A673 (cell line): ENCODE data around the gene TIGD6.

Experiments used
- CTCF ChIP-seq: fragments of 300-800, 200-600 bp; sonication (generic); conservative IDR thresholded peaks from 2 replicates; pipeline ENCODE4 v1.5.1; 2017; ENCODE audit warnings: low read depth, mild to moderate bottlenecking, antibody characterized with exemption, low read length, moderate library complexity, mixed read lengths
- EZH2 ChIP-seq: fragments of 200-600 bp; sonication (generic); IDR thresholded peaks from 2 replicates; pipeline ENCODE4 v1.6.1; 2017; ENCODE audit warnings: borderline replicate concordance, low read depth, mild to moderate bottlenecking, mixed read lengths, antibody characterized with exemption, low read length; ENCODE audit not compliant: poor library complexity, severe bottlenecking

- no peak for TF ChIP-seq CTCF
- no peak for TF ChIP-seq EZH2
Observed at GRCh38 chr5:149999359-149999758, 1.1 kb downstream of the TIGD6 start.
